ENCODE measurements around the gene CORO2B.
"Not testable (repeated sequence)": the region's sequence is repeated elsewhere in the genome, so short reads cannot be mapped to it uniquely, and the experiment has no call there.

Gene CORO2B

DNA sequence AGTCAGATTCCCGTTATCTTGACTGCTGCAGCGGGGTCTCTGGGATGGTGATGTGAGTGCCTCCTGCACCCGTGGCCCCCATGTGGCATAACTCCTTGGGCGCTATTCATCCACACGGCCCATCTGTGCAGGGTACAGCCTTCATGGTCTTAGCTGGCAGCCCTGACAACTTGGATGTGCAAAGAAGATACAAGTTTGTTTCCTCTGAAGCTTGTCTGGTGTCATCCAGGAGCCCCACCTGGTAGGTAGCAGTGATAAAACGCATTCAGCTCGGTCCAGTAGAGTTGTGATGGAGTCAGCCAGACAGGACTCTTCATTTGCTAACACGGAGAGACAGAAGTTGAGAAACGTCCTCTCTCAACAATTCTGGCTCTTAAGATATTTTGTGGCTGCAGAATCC, 53.3 kb downstream of the CORO2B start:
- no peak for DNase-seq

GRCh38 chr15:68633231-68634121, 54.7 kb downstream of the CORO2B start:
- no peak for DNase-seq

DNA sequence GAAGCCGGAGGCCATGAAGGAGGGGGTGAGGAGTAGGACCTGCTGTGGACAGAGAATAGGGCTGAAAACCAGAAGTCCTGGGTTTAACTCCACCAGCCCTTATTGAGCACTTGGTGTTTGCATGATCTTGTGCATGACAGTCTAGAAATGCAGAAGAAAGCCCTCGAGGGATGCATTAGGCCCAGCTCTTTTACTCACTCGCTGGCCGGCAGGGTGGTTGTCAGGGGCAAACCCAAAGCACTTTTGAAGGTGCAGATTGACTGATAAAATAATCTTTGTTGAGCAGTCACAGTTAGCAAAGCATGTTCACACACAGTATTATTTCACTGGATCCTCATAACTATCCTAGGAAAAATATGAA, 55.3 kb downstream of the CORO2B start:
- no peak for DNase-seq

- no peak for DNase-seq
Measured at GRCh38 chr15:68634531-68634930, 55.7 kb downstream of the CORO2B start.

DNA sequence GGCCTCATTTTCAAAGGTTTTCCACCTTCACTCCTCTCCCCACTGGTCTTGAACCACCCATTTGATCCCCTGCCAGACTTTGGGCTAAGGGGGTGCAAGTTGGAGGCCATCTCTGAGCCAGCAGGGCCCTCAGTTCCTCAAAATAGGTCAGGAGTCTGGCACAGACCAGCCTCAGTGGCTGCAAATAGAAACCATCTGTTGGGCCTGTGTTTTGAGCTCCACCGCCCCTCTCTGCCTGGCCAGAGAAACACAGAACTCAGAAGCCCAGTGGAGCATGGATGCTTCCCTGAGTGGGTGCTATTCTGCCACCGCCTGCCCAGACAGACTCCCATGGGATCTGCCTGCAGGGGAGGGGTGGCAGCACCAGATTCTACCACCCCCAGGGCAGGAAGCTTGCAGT, 56.3 kb downstream of the CORO2B start:
- peak in 1 of 2 donors; percentile 14 for DNase-seq

GRCh38 chr15:68636256-68636655, 57.5 kb downstream of the CORO2B start:
- DNase-seq = no peak

- DNase-seq = no peak
Measured at GRCh38 chr15:68637767-68638404, 59.1 kb downstream of the CORO2B start.

DNA sequence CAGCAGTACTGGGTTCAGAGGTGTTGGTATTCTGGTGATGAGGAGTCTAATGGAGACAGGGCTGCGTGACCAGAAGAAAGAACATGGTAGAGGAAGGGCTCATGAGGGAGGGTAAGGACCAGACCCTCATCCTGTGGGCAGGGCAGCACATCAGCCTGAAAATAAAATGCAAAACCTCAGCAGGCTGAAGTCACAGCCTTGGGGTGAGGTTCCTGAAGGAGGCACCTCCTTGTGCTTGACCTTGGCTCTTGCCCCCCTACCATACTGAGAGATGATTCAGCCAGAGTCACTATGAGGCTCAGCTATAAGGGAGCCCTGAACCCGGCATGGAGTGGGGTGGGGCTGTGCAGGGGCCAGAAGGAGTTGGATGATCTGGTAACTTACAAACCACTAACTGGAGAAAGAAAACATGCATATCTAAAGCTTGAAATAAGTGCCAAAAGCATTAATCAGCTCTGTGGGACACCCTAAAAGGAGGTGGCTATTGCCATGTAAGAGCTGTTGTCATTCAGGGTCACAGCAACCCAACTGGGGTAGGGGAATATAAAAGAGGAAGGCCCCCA, 60.2 kb downstream of the CORO2B start:
- DNase-seq = no peak

- DNase-seq = no peak
Measured at GRCh38 chr15:68639926-68640600, 61.3 kb downstream of the CORO2B start.

DNA sequence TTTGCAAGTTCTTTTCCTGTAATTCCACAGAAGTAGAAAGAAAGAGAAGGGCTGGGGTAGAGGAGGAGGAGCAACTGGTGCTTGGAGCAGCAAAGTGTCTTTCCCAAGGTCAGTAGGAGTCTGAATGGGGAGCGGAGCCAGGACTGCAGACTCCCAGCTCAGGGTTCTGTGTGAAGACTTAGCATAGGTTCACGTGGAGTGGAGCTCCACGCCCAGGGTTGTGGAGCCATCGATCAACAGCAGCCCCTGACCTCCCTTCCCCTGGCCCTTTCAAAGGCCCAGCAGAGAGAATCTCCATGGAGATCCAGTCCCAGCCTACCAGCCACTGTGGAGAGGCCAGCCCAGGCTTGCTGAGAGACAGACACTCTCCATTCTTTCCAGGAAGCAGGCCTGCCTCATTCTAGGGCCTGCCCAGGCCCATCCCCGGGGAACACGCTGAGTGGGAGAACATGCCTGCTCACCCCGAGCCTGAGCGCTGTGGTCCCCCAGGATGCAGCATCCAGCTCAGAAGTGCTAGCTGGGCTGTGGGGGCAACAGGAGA, 62.1 kb downstream of the CORO2B start:
- no peak for DNase-seq

- DNase-seq = no peak
Measured at GRCh38 chr15:68641376-68641775, 62.6 kb downstream of the CORO2B start.

- no peak for DNase-seq
Measured at GRCh38 chr15:68642491-68642845, 63.7 kb downstream of the CORO2B start.

GRCh38 chr15:68643216-68643830, 64.5 kb downstream of the CORO2B start:
- DNase-seq = no peak

DNA sequence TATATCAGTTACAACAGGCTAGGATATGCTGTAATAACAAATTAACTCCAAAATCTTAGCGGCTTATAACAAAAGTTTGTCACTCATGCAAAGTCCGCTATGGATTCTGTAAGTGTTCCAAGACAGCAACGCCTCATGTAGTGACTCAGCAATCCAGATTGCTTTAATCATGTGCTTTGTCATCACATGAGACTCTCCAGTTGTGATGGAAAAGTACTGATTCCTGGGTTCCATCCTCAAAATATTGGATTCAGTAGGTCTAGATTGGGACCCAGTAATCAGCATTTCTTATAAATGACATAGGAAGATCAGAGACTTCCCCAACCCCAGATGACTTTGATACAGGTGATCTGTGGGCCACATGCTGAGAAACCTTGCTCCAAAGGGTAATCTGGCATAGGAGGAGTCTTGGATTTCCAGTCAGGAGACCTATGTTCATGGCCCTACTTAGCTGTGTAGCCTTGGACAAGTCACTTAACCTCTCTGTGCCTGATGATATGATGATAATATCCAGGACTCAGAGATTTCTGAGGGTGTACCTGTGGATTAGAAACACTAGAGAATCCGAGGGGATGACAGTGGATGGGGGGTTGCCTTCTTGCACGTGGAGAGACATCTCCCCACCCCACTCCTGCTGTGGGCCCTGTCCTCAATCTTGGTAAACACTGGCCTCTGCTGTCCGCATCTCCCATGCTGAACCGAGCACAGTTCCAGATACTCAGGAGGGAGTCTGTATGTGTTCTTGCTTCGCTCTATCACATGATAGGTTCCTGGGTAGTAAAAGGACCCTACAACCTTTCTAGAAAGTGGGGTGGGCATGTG, 65.5 kb downstream of the CORO2B start:
- no peak for DNase-seq

- no peak for DNase-seq
Measured at GRCh38 chr15:68644996-68645395, 66.2 kb downstream of the CORO2B start.

- no peak for DNase-seq
Measured at GRCh38 chr15:68646156-68646555, 67.4 kb downstream of the CORO2B start.

GRCh38 chr15:68646696-68647095, 67.9 kb downstream of the CORO2B start:
- DNase-seq = no peak

- DNase-seq = not testable (repeated sequence)
Measured at GRCh38 chr15:68647361-68647760, 68.6 kb downstream of the CORO2B start.

DNA sequence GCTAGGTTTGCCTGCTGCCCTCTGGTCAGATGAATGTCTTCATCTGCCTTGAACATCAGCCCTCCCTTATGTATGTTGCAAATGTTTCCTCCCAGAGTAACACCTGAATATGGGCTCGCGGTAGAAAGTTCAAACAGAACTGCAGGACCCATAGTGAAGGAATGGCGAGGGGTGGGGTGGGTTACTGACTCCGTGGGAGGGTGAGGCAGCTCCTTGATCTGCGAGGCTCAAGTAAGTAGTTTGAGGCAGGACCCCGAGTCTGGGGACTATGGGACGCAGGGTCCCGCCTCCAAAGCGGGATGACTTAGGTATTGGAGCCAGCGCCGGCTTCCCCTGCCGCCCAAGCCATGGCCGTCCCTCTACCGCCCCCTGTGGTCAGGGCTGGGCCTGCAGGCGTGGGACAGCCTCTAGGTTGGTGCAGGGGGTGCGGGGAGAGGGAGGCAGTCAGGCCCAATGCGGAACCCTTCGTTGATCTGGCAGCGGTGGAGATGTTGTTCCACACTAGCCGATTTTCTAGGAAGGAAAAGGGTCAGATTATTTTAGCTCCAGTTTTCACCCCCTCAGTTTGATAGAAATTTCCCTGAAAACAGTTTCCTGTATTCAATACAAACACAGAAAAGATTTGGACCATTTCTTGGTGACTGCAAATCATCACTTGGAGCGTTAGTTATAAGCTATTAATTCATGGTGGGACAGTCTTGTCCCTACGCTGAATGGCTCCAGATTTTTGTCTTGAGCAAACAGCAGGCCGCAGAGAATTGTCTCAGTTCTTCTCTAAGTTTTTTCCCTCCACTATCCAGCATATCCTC, 72.3 kb downstream of the CORO2B start:
- peak; percentile 15 to 27 for DNase-seq

DNA sequence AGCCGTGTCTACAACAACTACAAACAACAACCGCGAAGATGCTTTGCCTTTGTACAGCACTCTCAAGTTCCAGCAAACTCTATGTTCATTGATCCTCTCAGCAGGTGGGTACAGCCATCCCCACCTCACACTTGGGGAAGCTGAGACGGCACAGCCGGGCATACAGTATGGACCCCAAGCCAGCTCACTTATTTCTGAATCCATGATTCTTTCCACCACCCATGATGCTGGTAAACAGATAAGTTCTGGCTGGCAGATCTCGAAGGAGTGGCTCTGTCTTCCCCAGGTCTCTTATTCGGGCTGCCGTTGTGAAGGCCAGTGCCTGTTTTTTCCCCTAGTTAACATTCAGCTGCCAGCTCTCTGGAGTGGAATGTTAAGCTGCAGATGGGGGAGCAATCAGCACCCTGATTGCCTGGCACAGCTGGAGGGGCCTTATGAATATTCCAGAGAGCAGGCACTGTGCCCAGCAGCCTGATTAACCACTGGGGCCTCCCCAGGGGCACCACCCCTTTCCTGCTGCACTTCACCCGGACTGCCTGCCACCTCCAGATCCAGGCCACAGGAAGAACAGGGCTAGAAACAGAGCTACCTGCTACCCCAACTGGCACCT, 73.2 kb downstream of the CORO2B start:
- no peak for DNase-seq
